GM12891 (cell line): ENCODE data around the gene CCDC34.

Experiments used
- PAX5 ChIP-seq: IDR thresholded peaks from 2 replicates; pipeline ENCODE4 v1.6.1; 2011; ENCODE audit warnings: low read length, moderate library complexity, mild to moderate bottlenecking; ENCODE audit not compliant: insufficient read depth, severe bottlenecking
- POLR2A ChIP-seq: IDR thresholded peaks from 2 replicates; pipeline ENCODE4 v1.6.1; 2011; ENCODE audit warnings: low read depth, low read length, control low read depth
- POLR2AphosphoS5 ChIP-seq: IDR thresholded peaks from 2 replicates; pipeline ENCODE4 v1.6.1; 2011; ENCODE audit warnings: low read depth, low read length, control low read depth
- POU2F2 ChIP-seq: IDR thresholded peaks from 2 replicates; pipeline ENCODE4 v1.6.1; 2011; ENCODE audit warnings: low read depth, mild to moderate bottlenecking, control low read depth, low read length, moderate library complexity
- SPI1 ChIP-seq: IDR thresholded peaks from 2 replicates; pipeline ENCODE4 v1.6.1; 2011; ENCODE audit warnings: low read depth, low read length, control low read depth
- TAF1 ChIP-seq: IDR thresholded peaks from 2 replicates; pipeline ENCODE4 v1.6.1; 2011; ENCODE audit warnings: low read depth, low read length, control low read depth

DNA sequence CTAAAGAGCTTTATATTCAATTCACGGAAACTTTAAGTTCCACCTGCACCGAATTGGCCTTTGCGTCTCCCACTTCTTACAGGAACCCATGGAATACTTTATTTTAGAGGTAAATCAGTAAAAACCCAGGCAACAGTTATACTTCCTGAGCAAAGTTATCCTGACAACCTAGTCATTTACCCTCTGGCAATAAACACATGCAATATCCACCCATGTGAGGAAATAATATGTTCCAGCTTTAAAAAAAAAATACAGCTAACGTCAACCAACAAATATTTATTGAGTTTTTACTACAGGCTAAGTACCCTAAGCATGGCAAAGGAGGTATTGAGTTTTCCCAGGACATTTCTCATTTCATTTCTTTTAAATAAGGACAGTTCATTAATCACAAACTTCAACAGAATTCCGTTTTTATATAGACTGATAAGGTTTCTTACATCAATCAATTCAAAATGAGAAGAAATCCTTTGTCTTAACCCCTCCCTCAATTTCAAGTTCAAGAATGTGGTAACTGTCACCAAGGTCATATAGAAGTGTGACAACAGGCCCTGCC lies 38.3 kb upstream of the CCDC34 start:
- TF ChIP-seq POLR2A (no peak), TAF1 (no peak), SPI1 (no peak), POLR2AphosphoS5 (no peak), PAX5 (no peak), POU2F2 (no peak)
